ENCODE measurements around the gene ALOX5AP. TPM values are rescaled to one million over a fixed set of nuclear protein-coding genes. Genes with fewer than 3 reads are reported as not detected.

ALOX5AP gene
- total RNA-seq (2022; extraction: Qiagen RNA extraction) = 7.9 to 12.7 TPM (median 9.7 TPM) in 5 replicates

DNA sequence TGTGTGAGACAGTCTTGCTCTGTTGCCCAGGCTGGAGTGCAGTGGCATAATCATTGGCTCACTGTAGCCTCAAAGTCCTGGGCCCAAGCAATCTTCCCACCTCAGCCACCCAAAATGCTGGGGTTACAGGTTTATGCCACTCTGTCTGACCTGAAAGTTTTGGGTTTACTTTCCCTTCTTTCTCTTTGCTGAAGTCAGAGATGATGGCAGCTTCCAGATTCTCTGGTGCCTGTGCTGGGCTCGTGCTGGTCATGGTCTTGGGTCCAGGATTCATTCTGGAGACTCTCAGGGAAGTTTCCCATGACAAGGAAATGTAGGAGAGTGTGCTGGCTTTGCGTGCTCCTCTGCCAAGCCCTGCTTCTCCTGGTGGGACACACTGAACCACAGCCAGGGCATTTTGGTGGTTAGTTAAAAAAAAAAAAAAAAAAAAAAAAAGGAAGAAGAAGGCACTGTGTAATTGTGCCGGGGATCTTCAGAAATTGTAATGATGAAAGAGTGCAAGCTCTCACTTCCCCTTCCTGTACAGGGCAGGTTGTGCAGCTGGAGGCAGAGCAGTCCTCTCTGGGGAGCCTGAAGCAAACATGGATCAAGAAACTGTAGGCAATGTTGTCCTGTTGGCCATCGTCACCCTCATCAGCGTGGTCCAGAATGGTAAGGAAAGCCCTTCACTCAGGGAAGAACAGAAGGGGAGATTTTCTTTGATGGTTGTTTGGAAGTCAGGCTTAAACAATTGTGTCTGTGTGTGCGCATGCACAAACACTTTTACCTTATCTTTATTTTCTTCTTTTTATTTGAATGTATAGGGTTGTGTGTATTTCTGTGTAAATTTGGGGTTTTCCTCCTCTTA is at the start of gene ALOX5AP:
TSS of gene ALOX5AP (plus strand) at position 519 of the 847 bp plus-strand sequence. CDS start at position 582, 63 bp downstream.

Other genes starting within 250 kb of the ALOX5AP start
- gene USPL1, start 117.6 kb upstream of the ALOX5AP start, total RNA-seq (2022; extraction: Qiagen RNA extraction) = 14.6 to 26.0 TPM (median 18.2 TPM) in 5 replicates
- gene MEDAG, start 170.7 kb downstream of the ALOX5AP start, total RNA-seq (2022; extraction: Qiagen RNA extraction) = 0.10 to 0.26 TPM (median 0.18 TPM) in 5 replicates
- not detected in 5 replicates for gene TEX26, start 197.1 kb downstream of the ALOX5AP start, total RNA-seq (2022; extraction: Qiagen RNA extraction)

Data from A549 treated with Hydrocortisone at 1 μM for 4 hours (cell line).